Measurements from ENCODE around the gene DHX35.

GRCh38 chr20:39029364-39029763, 67.2 kb downstream of the DHX35 start:
- TF ChIP-seq CTCF (IDR thresholded peaks at IDR 0.05; ENCODE audit: poor library complexity, severe bottlenecking) (no peak), SMC3 (conservative IDR thresholded peaks at IDR 0.05; ENCODE audit: poor library complexity) (no peak), TAF1 (IDR thresholded peaks at IDR 0.05; ENCODE audit: low read depth) (no peak), RAD21 (conservative IDR thresholded peaks at IDR 0.05) (no peak), REST (IDR thresholded peaks at IDR 0.05; ENCODE audit: borderline replicate concordance) (no peak)

Data from neural cell (in vitro differentiated cells).